HG03342 (cell line): ENCODE results near the gene JPT2.
"Not testable (repeated sequence)": the region's sequence is repeated elsewhere in the genome, so short reads cannot be mapped to it uniquely, and the experiment has no call there.

ENCODE experiments used
- ATAC-seq: cut with Tn5 transposase; IDR thresholded peaks from one replicate; pipeline ENCODE4 v1.9.1; 2021; ENCODE audit warnings: mild to moderate bottlenecking, moderate library complexity; ENCODE audit not compliant: unreplicated experiment

Gene JPT2

GRCh38 chr16:1673424-1674151 is 4.5 kb upstream of the JPT2 start:
- ATAC-seq = no peak

DNA sequence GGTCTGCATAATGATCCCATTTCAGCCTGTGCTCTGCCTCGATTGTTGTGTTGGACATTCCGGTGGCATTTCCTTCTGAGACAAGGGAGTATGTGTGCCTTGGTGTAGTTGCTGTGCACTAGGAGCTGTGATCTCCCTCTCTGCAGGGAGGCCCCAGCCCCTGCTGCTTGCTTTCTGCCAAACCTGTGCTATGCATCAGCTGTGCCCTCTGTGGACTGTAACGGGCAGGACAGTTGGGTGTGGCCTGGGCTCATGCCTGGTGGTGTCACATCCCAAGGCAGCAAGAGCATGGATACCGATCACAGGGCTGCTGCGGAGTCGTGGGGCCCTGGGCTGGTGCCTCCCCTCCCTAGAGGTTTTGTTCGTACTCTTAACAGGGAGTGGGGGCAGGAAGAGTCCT is 3.8 kb upstream of the JPT2 start:
- ATAC-seq = no peak

- no peak for ATAC-seq
Measured at GRCh38 chr16:1674751-1675664, 3.1 kb upstream of the JPT2 start.

- no peak for ATAC-seq
Measured at GRCh38 chr16:1676661-1677060, 1.4 kb upstream of the JPT2 start.

- ATAC-seq = no peak
Measured at GRCh38 chr16:1677339-1677738, 740 bp upstream of the JPT2 start.

- ATAC-seq = peak; percentile 1
Measured at GRCh38 chr16:1678500-1679098, 520 bp downstream of the JPT2 start.

DNA sequence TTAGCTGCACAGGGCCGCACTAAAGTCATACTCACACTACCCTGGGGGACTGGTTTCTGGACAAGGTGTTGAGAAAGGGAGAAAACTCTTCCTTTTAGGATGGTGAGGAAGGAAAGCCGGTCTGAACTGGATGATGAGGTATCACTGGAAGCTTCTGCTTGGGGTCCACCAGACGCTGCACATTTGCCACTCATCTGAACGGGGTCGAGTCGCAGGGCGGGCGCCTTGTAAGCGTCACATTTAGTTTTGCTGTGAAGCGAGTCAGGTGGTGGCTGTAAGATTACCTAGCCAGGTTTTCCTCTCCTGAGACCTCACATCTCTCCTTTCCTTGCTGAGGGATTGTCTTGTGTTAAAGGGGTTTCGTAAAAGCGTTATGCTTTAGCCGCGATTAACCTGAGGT is 2.3 kb downstream of the JPT2 start:
- no peak for ATAC-seq

- ATAC-seq = no peak
Measured at GRCh38 chr16:1681032-1681431, 3.0 kb downstream of the JPT2 start.

DNA sequence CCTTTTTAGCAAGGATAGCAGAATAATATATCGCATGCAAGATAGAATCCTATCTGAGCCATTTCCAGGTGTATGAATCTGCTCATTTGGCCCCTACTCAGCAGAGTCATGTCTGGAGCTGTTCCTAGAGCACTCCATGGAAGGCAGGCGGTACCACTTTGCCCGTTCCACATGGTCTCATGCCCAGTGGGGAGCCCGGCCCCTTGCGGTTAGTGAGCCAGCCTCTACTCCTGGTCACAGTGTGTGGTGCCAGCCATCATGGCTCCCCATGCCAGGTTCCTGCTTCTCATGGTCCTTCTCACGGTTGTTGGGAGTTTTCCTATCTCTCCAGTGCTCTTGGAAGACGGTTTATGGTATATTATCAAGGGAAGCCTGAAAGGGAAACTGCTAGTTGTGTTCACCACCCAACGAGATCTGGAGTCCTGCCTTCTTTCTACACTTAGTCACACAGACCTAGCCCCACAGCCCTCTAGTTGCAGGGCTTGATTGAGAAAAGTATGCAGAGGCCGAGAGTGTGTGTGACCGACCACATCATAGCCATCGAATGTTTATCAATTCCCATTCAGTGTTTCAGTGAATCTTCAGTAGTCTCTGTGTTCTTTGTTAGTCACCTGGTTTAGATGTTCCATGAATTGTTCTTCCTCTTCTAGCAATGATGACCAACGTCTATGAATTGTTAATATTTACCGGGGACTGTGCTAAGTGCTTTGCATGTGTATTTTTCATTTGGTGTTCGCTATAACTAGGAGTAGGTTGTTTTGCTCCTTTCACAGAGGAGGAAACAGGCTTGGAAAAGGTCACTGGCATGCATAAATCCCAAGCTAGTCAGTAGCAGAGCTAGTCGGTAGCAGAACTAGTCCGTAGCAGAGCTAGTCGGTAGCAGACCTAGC is 9.6 kb downstream of the JPT2 start:
- no peak for ATAC-seq

- no peak for ATAC-seq
Measured at GRCh38 chr16:1688807-1689560, 10.9 kb downstream of the JPT2 start.

- ATAC-seq = no peak
Measured at GRCh38 chr16:1689853-1690252, 11.8 kb downstream of the JPT2 start.

DNA sequence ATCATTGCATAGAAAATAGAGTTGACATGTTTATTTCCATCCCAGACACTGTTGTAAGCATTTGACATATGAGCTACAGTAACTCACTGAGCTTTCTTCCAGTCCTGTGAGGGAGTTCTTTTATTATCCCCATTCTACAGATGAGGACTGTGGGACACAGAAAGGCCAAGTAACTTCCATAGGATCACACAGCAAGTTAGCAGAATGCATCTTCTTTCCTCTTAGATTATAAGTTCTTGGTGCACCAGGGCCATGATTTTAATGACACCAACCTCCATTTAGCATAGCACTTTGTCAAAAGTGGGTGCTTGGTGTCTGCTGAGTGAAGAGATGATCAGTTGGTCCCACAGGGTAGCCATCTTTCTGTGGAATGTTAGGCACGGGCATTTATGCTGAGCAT is 12.7 kb downstream of the JPT2 start:
- ATAC-seq = no peak

GRCh38 chr16:1691276-1691675 is 13.2 kb downstream of the JPT2 start:
- no peak for ATAC-seq

DNA sequence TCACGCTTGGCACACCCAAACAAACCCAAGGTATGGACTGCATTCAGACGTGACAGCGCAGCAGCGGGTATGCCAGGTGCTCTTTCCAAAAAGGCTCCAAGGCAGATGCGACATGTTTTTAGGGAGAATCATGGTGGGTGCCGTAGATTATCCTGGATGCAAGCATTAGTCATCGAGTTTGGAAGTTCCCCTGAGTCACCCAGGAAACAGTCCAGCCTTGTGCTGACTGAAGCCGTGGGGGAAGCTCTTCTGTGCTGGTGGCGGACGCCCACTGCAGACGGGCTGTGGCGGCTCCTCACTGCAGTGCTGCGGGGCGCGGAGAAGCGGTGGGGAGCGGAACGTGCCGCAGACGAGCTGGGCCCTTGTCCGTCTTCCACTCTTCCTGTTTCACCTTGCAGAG is 13.9 kb downstream of the JPT2 start:
- no peak for ATAC-seq

DNA sequence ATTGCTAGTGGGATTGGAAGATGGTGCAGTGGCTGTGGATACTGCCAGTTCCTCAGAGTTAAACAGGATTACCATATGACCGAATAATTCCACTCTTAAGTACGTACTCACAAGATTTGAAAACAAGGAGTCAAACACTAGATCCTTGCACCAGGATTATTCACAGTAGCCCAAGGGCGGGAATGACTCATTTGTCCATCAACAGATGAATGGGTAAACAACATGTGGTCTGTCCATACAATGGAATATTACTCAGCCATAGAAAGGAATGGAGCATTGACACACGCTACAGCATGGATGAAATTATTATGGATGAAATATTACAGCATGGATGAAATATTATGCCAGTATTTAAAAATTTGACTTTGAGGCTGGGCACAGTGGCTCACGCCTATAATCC is 18.8 kb downstream of the JPT2 start:
- no peak for ATAC-seq

DNA sequence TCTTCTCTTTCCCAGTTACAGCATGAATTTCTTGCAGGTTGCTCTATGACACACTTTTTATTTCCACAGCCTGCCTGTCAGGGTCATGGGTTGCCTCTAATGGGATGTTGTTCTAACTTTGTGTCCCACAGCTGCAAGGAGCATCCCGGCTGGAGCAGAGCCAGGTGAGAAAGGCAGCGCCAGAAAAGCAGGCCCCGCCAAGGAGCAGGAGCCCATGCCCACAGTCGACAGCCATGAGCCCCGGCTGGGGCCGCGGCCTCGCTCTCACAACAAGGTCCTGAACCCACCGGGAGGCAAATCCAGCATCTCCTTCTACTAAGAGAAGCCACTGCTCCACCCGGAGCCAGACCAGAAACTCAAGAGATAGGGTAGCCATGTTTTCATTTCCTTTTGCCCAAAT is 20.6 kb downstream of the JPT2 start:
- ATAC-seq = no peak

DNA sequence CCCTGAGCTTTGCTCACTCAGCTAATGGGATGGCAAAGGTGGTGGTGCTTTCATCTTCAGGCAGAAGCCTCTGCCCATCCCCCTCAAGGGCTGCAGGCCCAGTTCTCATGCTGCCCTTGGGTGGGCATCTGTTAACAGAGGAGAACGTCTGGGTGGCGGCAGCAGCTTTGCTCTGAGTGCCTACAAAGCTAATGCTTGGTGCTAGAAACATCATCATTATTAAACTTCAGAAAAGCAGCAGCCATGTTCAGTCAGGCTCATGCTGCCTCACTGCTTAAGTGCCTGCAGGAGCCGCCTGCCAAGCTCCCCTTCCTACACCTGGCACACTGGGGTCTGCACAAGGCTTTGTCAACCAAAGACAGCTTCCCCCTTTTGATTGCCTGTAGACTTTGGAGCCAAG is 22.2 kb downstream of the JPT2 start:
- no peak for ATAC-seq

- no peak for ATAC-seq
Measured at GRCh38 chr16:1701216-1701878, 23.3 kb downstream of the JPT2 start.

GRCh38 chr16:1705324-1705687 is 27.2 kb downstream of the JPT2 start:
- ATAC-seq = not testable (repeated sequence)
